SK-N-SH treated with all-trans-retinoic acid at 6 μM for 48 hours (cell line): ENCODE measurements around the gene SEPTIN3.

Experiments
- ATAC-seq: fragments of 200-7000 bp; cut with Tn5 transposase; 3 replicates; pipeline ENCODE4 v1.9.1; 2020; ENCODE audit warnings: mild to moderate bottlenecking, moderate library complexity
- ARNTL ChIP-seq: fragments of 450-650 bp; formaldehyde crosslinking; IDR thresholded peaks from 2 replicates; pipeline ENCODE4 v1.5.0; 2020; ENCODE audit warnings: low read depth, mild to moderate bottlenecking, moderate library complexity, borderline replicate concordance
- BACH2 ChIP-seq: fragments of 250-450 bp; sonication (Bioruptor Pico); IDR thresholded peaks from 2 replicates; pipeline ENCODE4 v1.9.0; 2021; ENCODE audit warnings: mild to moderate bottlenecking, borderline replicate concordance
- CREB5 ChIP-seq: fragments of 250-450 bp; sonication (Bioruptor Pico); IDR thresholded peaks from 2 replicates; pipeline ENCODE4 v1.5.1; 2020; ENCODE audit warnings: low read depth, mild to moderate bottlenecking, moderate library complexity
- CSDC2 ChIP-seq: fragments of 250-450 bp; sonication (Bioruptor Pico); IDR thresholded peaks from 2 replicates; pipeline ENCODE4 v1.5.0; 2020; ENCODE audit warnings: mild to moderate bottlenecking, moderate library complexity
- ESRRG ChIP-seq: fragments of 250-450 bp; sonication (Bioruptor Pico); IDR thresholded peaks from 2 replicates; pipeline ENCODE4 v1.6.1; 2021; ENCODE audit warnings: mild to moderate bottlenecking
- GLIS3 ChIP-seq: fragments of 250-450 bp; sonication (Bioruptor Pico); IDR thresholded peaks from 2 replicates; pipeline ENCODE4 v1.5.0; 2020; ENCODE audit warnings: mild to moderate bottlenecking, moderate library complexity
- ISL1 ChIP-seq: fragments of 250-450 bp; sonication (Bioruptor Pico); IDR thresholded peaks from 2 replicates; pipeline ENCODE4 v2.1.2; 2022; ENCODE audit warnings: mild to moderate bottlenecking, moderate library complexity
- OSR1 ChIP-seq: fragments of 250-450 bp; sonication (Bioruptor Pico); IDR thresholded peaks from 2 replicates; pipeline ENCODE4 v1.8.0; 2022; ENCODE audit warnings: moderate library complexity, mild to moderate bottlenecking, inconsistent platforms
- PPARA ChIP-seq: fragments of 250-450 bp; sonication (Bioruptor Pico); IDR thresholded peaks from 2 replicates; pipeline ENCODE4 v1.5.0; 2020; ENCODE audit warnings: mild to moderate bottlenecking, borderline replicate concordance
- TCF4 ChIP-seq: fragments of 250-450 bp; sonication (Bioruptor Pico); IDR thresholded peaks from 2 replicates; pipeline ENCODE4 v1.8.0; 2021; ENCODE audit warnings: mild to moderate bottlenecking, moderate library complexity, borderline replicate concordance
- TOX ChIP-seq: fragments of 250-450 bp; sonication (Bioruptor Pico); IDR thresholded peaks from 2 replicates; pipeline ENCODE4 v1.8.0; 2021; ENCODE audit warnings: mild to moderate bottlenecking, moderate library complexity, borderline replicate concordance
- TSHZ2 ChIP-seq: fragments of 250-450 bp; sonication (Bioruptor Pico); IDR thresholded peaks from 2 replicates; pipeline ENCODE4 v1.5.0; 2020; ENCODE audit warnings: mild to moderate bottlenecking, moderate library complexity
- ZC3H10 ChIP-seq: fragments of 250-450 bp; sonication (Bioruptor Pico); IDR thresholded peaks from 2 replicates; pipeline ENCODE4 v1.5.1; 2021; ENCODE audit warnings: mild to moderate bottlenecking, moderate library complexity
- ZFP3 ChIP-seq: fragments of 250-450 bp; sonication (Bioruptor Pico); IDR thresholded peaks from 2 replicates; pipeline ENCODE4 v1.5.0; 2020; ENCODE audit warnings: mild to moderate bottlenecking, moderate library complexity
- ZFP30 ChIP-seq: fragments of 450-650 bp; formaldehyde crosslinking; IDR thresholded peaks from 2 replicates; pipeline ENCODE4 v1.5.0; 2022; ENCODE audit warnings: mild to moderate bottlenecking, moderate library complexity
- ZNF565 ChIP-seq: fragments of 450-650 bp; formaldehyde crosslinking; conservative IDR thresholded peaks from 2 replicates; pipeline ENCODE4 v1.5.0; 2020; ENCODE audit warnings: low read depth, mild to moderate bottlenecking, moderate library complexity
- ZNF70 ChIP-seq: fragments of 450-650 bp; formaldehyde crosslinking; IDR thresholded peaks from 2 replicates; pipeline ENCODE4 v1.5.0; 2020; ENCODE audit warnings: mild to moderate bottlenecking, moderate library complexity
- ZNF8 ChIP-seq: fragments of 450-650 bp; formaldehyde crosslinking; IDR thresholded peaks from 2 replicates; pipeline ENCODE4 v1.5.0; 2020; ENCODE audit warnings: mild to moderate bottlenecking, moderate library complexity
- TF ChIP-seq, protein P1 (sequence below): fragments of 250-450 bp; sonication (Bioruptor Pico); IDR thresholded peaks from 2 replicates; pipeline ENCODE4 v1.8.0; 2021; ENCODE audit warnings: low read depth, mild to moderate bottlenecking, moderate library complexity, borderline replicate concordance
- TF ChIP-seq, protein P2 (sequence below): fragments of 250-450 bp; sonication (Bioruptor Pico); IDR thresholded peaks from 2 replicates; pipeline ENCODE4 v1.5.1; 2021; ENCODE audit warnings: mild to moderate bottlenecking, moderate library complexity

The SEPTIN3 gene

DNA sequence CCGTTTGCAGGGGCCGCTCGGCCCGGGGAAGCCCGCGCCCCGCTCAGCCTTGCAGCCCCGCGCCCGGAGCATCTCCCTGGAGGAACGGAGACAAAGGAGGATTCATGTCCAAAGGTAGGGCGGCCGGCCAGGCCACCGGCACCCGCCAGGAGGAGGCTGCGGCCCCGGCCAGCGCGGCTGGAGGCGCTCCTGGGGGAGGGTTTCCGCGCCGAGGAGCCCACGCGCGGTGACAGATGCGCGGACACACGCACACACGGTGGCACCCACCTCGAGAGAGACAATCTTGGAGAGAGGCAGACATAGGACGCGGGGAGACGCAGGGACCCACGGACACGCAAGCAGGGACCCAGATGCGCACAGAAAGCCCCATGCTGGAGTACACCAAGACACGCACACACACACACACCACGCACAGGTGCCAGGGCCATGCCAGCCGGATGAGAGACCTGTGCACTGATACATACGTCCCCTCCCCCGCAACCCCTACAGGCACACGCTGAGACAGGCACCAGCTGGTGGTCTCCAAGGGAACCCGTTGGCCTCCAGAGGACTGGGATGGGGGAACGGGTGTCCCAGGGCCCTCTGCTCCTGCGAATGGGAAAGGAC, 7.8 kb downstream of the SEPTIN3 start:
- TF ChIP-seq ZNF70: no peak
- ATAC-seq: no peak

- no peak for TF ChIP-seq ISL1 (CRISPR knock-in tag)
- no peak for TF ChIP-seq TCF4 (CRISPR knock-in tag)
- TF ChIP-seq TOX (CRISPR knock-in tag): no peak
- TF ChIP-seq ARNTL (CRISPR knock-in tag): no peak
- no peak for TF ChIP-seq ZFP30 (CRISPR knock-in tag)
- TF ChIP-seq, protein P1, sequence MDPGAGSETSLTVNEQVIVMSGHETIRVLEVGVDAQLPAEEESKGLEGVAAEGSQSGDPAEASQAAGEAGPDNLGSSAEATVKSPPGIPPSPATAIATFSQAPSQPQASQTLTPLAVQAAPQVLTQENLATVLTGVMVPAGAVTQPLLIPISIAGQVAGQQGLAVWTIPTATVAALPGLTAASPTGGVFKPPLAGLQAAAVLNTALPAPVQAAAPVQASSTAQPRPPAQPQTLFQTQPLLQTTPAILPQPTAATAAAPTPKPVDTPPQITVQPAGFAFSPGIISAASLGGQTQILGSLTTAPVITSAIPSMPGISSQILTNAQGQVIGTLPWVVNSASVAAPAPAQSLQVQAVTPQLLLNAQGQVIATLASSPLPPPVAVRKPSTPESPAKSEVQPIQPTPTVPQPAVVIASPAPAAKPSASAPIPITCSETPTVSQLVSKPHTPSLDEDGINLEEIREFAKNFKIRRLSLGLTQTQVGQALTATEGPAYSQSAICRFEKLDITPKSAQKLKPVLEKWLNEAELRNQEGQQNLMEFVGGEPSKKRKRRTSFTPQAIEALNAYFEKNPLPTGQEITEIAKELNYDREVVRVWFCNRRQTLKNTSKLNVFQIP (CRISPR knock-in tag): no peak
- no peak for TF ChIP-seq ZC3H10 (CRISPR knock-in tag)
- TF ChIP-seq ZNF70: no peak
- TF ChIP-seq BACH2 (CRISPR knock-in tag): no peak
- no peak for ATAC-seq
These were observed 9.5 kb downstream of the SEPTIN3 start for GRCh38 chr22:41978732-41979131.

DNA sequence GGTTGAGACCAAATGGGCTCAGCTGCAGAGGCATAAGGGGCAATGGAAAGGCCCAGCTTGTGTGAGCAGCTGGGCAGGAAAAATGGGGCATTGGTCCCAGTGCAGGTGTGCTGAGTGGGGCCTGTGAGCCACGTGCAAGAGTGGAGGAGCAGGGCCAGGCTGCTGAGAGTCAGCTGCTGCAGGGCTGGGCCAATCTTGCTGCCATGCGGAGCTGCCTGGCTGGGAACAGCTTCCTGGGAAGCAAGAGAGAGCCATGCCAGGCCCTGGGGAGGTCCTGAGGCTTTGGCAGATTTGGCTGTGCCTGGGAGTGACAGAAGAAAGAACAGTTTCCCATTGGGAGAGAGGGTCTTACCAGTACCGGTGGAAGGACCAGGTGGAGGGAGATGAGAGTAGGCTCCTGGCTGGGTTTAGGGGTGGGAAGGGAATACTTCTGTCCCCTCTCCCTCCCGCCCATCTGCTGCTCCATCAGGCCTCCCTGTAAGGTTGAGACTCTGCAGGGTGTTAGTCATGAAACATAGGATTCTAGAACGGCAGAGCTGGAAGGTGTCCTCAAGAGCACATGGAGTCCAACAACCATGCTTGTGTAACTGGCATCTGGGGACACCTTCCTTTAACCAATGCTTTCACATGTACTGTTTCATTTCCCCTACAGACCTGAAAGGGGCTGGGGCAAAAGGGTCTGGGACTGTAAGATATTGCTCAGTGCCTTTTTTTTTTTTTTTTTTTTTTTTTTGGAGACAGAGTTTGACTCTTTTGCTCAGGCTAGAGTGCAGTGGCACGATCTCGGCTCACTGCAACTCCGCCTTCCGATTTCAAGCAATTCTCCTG, 10.4 kb downstream of the SEPTIN3 start:
- no peak for ATAC-seq
- TF ChIP-seq TSHZ2 (CRISPR knock-in tag): no peak
- no peak for TF ChIP-seq CREB5 (CRISPR knock-in tag)
- TF ChIP-seq OSR1 (CRISPR knock-in tag): no peak
- TF ChIP-seq, protein P2, sequence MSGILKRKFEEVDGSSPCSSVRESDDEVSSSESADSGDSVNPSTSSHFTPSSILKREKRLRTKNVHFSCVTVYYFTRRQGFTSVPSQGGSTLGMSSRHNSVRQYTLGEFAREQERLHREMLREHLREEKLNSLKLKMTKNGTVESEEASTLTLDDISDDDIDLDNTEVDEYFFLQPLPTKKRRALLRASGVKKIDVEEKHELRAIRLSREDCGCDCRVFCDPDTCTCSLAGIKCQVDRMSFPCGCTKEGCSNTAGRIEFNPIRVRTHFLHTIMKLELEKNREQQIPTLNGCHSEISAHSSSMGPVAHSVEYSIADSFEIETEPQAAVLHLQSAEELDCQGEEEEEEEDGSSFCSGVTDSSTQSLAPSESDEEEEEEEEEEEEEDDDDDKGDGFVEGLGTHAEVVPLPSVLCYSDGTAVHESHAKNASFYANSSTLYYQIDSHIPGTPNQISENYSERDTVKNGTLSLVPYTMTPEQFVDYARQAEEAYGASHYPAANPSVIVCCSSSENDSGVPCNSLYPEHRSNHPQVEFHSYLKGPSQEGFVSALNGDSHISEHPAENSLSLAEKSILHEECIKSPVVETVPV (CRISPR knock-in tag): no peak
- no peak for TF ChIP-seq CSDC2 (CRISPR knock-in tag)
- no peak for TF ChIP-seq ZFP3 (CRISPR knock-in tag)
- no peak for TF ChIP-seq ZFP30 (CRISPR knock-in tag)
- no peak for TF ChIP-seq ESRRG (CRISPR knock-in tag)
- TF ChIP-seq ISL1 (CRISPR knock-in tag): no peak
- no peak for TF ChIP-seq GLIS3 (CRISPR knock-in tag)
- no peak for TF ChIP-seq ZNF70
- no peak for TF ChIP-seq ZNF565
- no peak for TF ChIP-seq ZNF8 (CRISPR knock-in tag)
- TF ChIP-seq PPARA (CRISPR knock-in tag): no peak
- TF ChIP-seq BACH2 (CRISPR knock-in tag): no peak
- TF ChIP-seq ZC3H10 (CRISPR knock-in tag): no peak
- TF ChIP-seq, protein P1 (CRISPR knock-in tag): no peak
